Measurements from ENCODE around the gene ACKR2.

DNA sequence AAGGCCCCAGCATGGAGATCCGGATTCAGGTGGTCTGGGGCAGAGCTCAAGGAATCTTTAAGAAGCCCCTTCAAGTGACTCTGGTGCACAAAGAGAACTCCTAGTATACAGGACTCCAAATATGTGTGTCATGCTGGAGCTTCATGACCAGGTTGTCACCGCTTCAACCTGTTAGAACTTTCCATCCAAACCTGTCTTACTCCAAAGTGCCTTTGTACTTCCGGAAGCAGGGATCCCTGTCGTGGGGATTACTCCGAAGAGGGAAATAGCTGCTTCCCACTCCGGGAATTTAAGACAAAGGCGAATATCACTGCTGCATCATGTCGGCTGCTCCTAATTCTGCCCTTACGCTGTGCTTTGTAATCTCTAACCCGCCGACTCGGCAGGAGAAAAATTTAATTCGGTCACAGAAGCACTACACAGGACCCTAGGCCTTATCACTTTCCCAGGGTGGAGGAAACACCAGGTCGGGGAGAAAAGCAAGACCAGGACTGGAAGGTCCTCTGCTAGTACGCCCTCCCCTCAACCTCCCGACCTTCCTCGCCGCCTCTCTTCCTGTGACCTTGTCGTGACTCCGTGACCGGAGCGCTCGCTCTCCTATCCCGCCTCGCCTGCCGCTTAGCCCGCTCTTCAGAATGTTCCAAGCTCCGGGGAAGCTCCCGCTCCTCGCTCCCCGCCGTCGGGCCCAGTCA is 5.7 kb upstream of the ACKR2 start:
- TF ChIP-seq, protein P1, sequence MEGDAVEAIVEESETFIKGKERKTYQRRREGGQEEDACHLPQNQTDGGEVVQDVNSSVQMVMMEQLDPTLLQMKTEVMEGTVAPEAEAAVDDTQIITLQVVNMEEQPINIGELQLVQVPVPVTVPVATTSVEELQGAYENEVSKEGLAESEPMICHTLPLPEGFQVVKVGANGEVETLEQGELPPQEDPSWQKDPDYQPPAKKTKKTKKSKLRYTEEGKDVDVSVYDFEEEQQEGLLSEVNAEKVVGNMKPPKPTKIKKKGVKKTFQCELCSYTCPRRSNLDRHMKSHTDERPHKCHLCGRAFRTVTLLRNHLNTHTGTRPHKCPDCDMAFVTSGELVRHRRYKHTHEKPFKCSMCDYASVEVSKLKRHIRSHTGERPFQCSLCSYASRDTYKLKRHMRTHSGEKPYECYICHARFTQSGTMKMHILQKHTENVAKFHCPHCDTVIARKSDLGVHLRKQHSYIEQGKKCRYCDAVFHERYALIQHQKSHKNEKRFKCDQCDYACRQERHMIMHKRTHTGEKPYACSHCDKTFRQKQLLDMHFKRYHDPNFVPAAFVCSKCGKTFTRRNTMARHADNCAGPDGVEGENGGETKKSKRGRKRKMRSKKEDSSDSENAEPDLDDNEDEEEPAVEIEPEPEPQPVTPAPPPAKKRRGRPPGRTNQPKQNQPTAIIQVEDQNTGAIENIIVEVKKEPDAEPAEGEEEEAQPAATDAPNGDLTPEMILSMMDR (IDR thresholded peaks at IDR 0.05), result no peak
- TF ChIP-seq POLR2A (IDR thresholded peaks at IDR 0.05), result no peak

Data from prostate gland (tissue), 2 donors.